HL-60/S4 (cell line): Measurements from ENCODE around the gene ZNF574.
"Not testable (repeated sequence)": the region's sequence is repeated elsewhere in the genome, so short reads cannot be mapped to it uniquely, and the experiment has no call there.

Experiments
- in situ Hi-C: fragments of 300-500 bp; cut with MboI; formaldehyde crosslinking; loops from 2 replicates; pipeline ENCODE4 v1.14.3; 2022; ENCODE audit warnings: low sequenced_read_pairs

ZNF574 gene

GRCh38 chr19:42075616-42076379 is at the start of gene ZNF574:
TSS of gene ZNF574 (plus strand) at chr19:42076166. CDS start at chr19:42078607, 2,441 bp downstream.
- in situ Hi-C loops: no loop called here

- in situ Hi-C loops: no loop called here
Measured at GRCh38 chr19:42028304-42029216, 47.4 kb upstream of the ZNF574 start.

GRCh38 chr19:42030645-42031440 is 45.1 kb upstream of the ZNF574 start:
- in situ Hi-C loops: no loop called here

- in situ Hi-C loops: no loop called here
Measured at GRCh38 chr19:42032431-42032830, 43.5 kb upstream of the ZNF574 start.

- in situ Hi-C loops: no loop called here
Measured at GRCh38 chr19:42033413-42033812, 42.6 kb upstream of the ZNF574 start.

- in situ Hi-C loops: not testable (repeated sequence)
Measured at GRCh38 chr19:42034640-42035391, 41.1 kb upstream of the ZNF574 start.

GRCh38 chr19:42037649-42038048 is 38.3 kb upstream of the ZNF574 start:
- in situ Hi-C loops: no loop called here

- in situ Hi-C loops: no loop called here
Measured at GRCh38 chr19:42038666-42039065, 37.3 kb upstream of the ZNF574 start.

GRCh38 chr19:42040031-42040430 is 35.9 kb upstream of the ZNF574 start:
- in situ Hi-C loops: no loop called here

GRCh38 chr19:42040491-42040890 is 35.5 kb upstream of the ZNF574 start:
- in situ Hi-C loops: not testable (repeated sequence)

- in situ Hi-C loops: no loop called here
Measured at GRCh38 chr19:42042455-42043170, 33.4 kb upstream of the ZNF574 start.

GRCh38 chr19:42045575-42045974 is 30.4 kb upstream of the ZNF574 start:
- in situ Hi-C loops: no loop called here

- in situ Hi-C loops: no loop called here
Measured at GRCh38 chr19:42048992-42049391, 27.0 kb upstream of the ZNF574 start.

GRCh38 chr19:42051166-42052115 is 24.5 kb upstream of the ZNF574 start:
- in situ Hi-C loops: no loop called here

GRCh38 chr19:42052241-42052863 is 23.6 kb upstream of the ZNF574 start:
- in situ Hi-C loops: no loop called here

GRCh38 chr19:42053037-42053935 is 22.7 kb upstream of the ZNF574 start:
- in situ Hi-C loops: no loop called here

GRCh38 chr19:42054205-42054604 is 21.8 kb upstream of the ZNF574 start:
- in situ Hi-C loops: no loop called here
